Measurements from ENCODE around the gene KCNH1.

- TF ChIP-seq CTCF (conservative IDR thresholded peaks at IDR 0.05; ENCODE audit: low read depth, low read length): no peak
- no peak for TF ChIP-seq EZH2 (IDR thresholded peaks at IDR 0.05; ENCODE audit: borderline replicate concordance, low read depth, low read length, poor library complexity, severe bottlenecking)
Observed at GRCh38 chr1:210915890-210916507, 217.9 kb downstream of the KCNH1 start.

All from A673 (cell line).